Fibroblast of skin of left quadriceps (primary cell): ENCODE results near the gene QARS1.
A peak's percentile ranks its signal among the peaks of the same experiment; 100 is the strongest.

Source experiments
- DNase-seq, 2 experiments: peaks; one replicate each; pipeline ENCODE4 v3.0.0-alpha.2; 2013; ENCODE audit warnings: low read depth in 2 of 2

QARS1 gene

GRCh38 chr3:49104427-49105291 lies at the start of gene QARS1:
QARS1 (minus strand) TSS chr3:49104757; CDS start chr3:49104733, 24 bp downstream.
- peak; percentile 85 to 86 for DNase-seq

DNA sequence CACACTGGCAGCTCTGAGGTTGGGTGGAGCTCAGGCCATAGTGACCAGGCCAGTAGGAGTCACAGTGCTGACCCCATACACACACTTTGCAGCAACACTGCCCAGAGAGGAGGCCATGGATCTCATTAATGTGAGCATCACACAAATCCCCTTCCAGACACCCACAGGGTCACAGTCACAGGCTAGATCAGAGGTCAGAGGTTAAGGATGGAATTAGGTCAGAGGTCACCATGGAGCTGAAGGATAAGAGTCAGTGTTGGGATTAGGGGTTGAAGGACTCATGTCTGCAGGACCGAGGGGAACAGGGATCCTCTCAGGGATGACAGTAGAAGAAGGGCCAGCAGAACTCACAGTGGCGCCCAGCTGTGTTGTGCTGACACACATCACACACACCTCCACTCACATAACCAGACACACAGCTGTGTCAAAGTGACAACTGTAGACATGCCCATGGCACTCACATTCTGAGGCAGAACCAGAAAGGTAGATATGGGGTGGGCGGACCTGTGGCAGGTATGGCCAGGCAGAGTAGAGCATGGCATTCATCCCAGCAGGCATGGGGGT lies 48.9 kb upstream of the QARS1 start:
- no peak for DNase-seq

- DNase-seq, result no peak
These were observed 47.1 kb upstream of the QARS1 start for GRCh38 chr3:49151610-49152009.

DNA sequence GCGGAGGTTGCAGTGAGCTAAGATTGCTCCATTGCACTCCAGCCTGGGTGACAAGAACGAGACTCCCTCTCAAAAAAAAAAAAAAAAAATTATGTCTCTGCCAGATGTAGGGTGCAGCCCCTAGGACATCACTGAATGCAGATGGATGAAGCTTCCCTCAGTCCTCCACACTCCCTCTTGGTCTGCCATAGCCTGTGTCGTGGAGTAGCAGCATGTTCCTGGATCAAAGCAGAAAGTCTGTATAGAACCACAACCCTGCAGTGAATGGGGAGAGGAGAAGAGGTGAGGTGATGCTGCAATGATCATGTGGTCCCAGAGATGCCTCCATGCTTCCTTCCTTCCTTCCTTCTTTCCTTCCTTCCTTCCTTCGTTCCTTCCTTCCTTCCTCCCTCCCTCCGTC lies 43.6 kb upstream of the QARS1 start:
- no peak for DNase-seq

- DNase-seq, result no peak
These were observed 35.5 kb upstream of the QARS1 start for GRCh38 chr3:49140080-49140479.

- no peak for DNase-seq
These were observed 30.9 kb upstream of the QARS1 start for GRCh38 chr3:49135499-49135898.

DNA sequence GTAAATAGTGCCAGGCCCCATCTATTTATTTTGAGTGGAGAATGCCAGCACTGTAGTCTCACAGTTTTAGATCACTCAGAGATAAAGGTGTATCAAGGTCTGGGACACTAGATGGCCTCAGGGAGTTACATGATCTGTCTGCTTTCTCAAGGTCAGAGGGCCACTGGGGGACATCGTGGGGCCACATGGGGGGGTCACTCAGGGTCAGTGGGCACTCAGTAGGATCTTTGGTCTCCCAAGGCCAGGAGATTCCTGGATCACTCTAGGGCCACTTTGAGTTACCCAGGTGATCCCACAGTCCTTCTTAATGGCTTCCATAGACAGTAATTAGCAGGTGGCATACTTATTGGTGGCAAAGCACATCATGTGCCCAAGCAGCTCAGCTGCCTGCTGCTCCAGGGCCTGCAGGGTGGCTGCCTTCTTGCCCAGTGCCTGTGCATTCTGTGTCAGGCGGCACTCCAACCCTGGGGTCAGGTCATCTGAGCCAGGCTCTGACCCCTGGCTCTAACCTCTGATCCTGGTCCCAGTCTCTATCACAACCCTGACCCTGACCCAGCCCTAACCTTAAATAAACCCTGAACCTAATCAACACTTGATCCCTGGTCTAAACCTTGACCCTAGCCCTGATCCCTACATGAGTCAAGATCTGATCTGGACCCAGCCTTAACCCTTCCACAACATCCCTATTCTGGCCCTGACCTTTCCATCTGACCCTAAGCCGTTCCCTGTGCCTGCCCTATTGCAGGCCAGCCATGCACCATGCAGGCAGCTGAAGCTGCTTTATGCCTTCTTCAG lies 30.1 kb upstream of the QARS1 start:
- DNase-seq, result no peak

- peak; percentile 81 to 87 for DNase-seq
These were observed 28.8 kb upstream of the QARS1 start for GRCh38 chr3:49133226-49133951.

GRCh38 chr3:49132437-49133225 lies 28.1 kb upstream of the QARS1 start, which contains the start of gene LAMB2:
LAMB2 (minus strand) TSS chr3:49133050; CDS start chr3:49132867, 183 bp downstream.
- DNase-seq, result peak; percentile 42 to 61

DNA sequence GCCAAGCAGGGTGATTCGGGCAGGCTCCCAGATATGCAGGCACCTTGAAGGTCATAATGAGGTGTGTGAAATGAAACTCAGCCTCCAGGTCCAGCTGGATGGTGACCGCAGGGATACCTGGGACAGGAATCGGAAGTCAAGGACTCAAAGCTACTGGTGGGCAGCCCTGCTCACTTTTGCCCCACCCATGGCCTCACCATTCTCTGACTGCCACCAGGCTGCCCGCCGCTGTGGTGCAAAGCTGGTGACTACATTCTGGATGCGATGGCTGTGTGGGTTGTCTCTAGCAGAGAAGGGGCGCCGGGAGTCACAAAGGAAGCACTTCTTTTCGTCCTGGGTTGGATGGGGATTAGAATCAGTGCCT lies 27.5 kb upstream of the QARS1 start:
- DNase-seq, result no peak

GRCh38 chr3:49131576-49131975 lies 27.0 kb upstream of the QARS1 start:
- no peak for DNase-seq

DNA sequence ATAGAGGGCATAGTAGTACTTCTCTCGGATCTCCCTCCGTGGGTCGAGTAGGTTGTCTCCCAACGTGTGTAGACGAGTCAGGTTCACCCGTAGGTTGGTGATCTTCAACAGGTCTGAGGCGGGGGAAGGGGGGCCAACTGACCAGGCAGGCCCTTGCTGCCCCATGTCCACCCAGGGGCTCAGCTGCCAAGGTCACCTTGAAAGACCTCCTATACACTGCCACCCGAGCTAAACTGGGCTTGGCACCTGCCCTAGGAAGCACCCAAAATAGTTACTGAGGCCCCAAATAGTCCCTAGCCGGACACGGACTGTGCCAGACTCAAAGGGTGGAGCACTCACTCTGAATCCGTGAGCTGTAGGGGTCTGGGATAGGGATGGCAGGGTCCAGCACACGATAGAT lies 26.5 kb upstream of the QARS1 start:
- DNase-seq, result no peak

DNA sequence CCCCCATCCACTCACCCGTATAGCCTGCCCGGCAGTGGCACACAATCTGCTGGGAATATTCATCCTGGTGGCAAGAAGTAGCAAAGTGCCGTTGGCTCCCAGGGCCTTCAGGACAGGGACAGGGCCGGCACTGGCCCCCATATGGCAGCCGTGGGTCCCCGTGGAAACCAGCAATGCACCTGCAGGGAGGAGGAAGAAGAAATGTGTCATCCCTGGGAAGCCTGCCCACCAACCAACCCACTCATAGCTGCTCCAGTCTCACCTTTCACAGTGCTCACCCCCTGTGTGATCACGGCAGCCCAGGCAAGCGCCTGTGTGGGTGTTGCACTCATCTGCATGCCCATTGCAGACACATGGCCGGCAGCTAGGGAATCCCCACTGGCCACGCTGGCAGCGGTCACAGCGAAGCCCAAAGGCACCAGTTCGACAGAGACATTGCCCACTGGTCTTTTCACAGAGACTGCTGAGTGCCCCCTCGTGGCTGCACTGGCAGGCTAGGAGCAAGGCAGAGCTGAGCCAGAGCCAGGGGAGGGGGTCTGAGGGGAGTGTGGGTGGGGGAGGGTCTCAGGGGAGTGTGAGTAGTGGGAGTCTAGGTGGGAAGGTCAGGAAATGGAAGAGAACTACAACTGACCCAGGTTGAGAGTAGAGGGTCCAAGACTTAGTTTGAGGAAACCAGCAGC lies 20.6 kb upstream of the QARS1 start:
- DNase-seq, result no peak

DNA sequence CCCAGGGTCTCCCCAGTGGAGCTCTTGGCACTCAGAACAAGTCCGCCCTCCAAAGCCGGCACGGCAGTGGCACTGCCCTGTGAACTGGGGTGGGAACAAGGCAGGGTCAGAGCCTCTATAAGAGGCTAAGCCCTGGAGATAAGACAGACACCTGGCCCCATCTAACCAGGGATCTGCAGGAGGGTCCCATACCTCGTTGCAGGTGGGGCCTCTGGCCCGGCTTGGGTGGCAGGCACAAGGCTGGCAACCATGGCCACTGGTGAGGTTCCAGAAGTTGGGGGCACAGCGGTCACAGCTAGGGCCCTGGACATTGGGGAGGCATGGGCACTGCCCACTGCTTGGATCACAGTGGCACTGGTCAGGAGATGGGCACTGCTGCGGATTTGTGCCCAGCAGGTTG lies 19.6 kb upstream of the QARS1 start:
- no peak for DNase-seq

DNA sequence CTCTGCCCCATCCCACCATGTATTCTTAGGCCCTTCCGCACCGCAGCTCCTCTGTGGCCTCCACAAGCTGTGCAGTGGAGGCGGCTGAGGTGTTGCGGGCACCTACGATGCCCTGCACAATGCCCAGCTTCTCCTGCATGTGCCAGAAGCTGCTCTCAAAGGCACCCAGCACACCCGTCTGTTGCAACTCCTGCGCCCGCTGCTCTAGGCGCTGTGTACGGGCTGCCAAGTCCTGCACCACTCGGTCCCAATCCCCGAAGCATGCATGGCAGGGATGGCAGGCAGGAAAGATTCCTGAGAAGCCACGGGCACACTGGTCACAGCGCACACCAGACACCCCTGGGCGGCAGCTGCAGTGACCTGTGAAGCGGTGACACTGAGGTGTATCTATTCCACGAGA lies 19.1 kb upstream of the QARS1 start:
- no peak for DNase-seq

GRCh38 chr3:49122886-49123545 lies 18.5 kb upstream of the QARS1 start:
- DNase-seq, result no peak

DNA sequence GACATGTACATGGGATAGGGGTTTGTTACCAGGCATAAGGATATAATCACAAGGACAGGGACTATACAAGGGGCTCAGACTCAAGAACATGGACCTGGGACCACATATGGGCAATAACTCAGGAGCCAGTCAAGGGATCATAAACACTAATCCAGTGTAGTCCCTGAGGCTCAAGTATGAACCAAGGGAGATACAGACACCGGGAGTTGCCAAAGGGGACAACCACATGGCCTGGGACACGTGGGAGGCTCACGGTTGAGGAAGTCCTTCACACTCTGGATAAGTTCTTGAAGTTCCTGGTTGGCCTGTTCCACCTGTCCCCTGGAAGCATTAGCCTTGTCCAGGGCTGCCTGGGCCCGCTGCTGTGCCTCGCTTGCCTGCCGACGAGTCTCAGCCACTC lies 17.9 kb upstream of the QARS1 start:
- no peak for DNase-seq

DNA sequence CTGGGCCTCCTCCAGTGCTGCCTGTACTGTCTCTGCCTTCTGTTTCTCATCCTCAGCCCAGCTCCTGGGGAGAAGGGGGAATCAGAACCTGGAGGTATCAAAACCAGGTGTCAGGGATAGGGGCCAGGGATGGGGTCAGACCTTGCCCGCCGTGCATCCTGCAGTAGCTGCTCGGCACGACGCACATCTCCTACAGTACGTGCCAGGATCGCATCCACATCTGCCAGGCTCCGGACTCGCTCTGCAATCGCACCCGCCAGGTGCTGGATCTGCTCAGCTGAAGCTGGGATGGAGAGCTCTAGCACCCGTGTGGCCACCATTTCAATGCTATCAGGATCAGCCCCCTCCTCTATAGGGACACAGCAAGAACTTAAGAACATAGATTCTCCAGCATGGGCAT lies 17.5 kb upstream of the QARS1 start:
- DNase-seq, result no peak

DNA sequence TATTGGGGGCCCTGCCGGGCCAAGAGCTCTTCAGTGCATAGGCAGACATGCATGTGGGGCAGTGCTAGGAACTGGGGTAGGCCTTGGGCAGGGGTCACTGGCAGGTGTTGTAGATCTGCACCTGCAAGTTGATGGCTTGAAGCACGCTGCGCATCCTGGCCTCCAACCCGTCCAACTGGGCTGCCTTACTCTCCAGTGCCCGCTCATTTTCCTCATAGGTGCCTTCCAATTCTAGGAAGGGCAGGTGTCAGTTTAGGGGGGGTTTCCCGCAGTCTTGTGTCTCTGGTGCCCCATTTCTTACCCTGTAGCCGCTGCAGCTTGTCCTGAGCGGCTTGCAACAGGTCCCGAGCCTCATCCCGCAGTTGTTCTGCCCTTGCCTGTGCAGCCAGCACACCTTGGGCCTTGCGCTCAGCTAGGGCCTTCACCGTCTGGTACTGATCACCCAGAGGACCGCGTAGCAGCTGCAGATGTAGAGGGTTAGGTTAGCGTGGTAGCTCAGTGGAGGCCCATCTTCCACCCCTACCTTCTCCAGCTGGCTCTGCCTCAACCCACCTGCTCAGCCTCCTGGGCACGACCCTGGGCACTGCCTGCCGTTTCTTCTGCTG lies 16.7 kb upstream of the QARS1 start:
- no peak for DNase-seq
